ENCODE results near the gene ZNF790. TPM values are rescaled to one million over a fixed set of nuclear protein-coding genes. Genes with fewer than 3 reads are reported as not detected.

ZNF790 gene
- total RNA-seq = 12.1 and 13.7 TPM in 2 replicates
- long read RNA-seq, transcript ZNF790-201 (5 exons, 3,037 nt) = major isoform, 22 of 45 reads
- long read RNA-seq, transcript ZNF790-207 (5 exons, 2,361 nt) = minor isoform, 12 of 45 reads
- long read RNA-seq, partial matches to known transcripts = 1 of 45 reads
- long read RNA-seq, other reads (novel, unspliced or antisense) = 5 of 45 reads

DNA sequence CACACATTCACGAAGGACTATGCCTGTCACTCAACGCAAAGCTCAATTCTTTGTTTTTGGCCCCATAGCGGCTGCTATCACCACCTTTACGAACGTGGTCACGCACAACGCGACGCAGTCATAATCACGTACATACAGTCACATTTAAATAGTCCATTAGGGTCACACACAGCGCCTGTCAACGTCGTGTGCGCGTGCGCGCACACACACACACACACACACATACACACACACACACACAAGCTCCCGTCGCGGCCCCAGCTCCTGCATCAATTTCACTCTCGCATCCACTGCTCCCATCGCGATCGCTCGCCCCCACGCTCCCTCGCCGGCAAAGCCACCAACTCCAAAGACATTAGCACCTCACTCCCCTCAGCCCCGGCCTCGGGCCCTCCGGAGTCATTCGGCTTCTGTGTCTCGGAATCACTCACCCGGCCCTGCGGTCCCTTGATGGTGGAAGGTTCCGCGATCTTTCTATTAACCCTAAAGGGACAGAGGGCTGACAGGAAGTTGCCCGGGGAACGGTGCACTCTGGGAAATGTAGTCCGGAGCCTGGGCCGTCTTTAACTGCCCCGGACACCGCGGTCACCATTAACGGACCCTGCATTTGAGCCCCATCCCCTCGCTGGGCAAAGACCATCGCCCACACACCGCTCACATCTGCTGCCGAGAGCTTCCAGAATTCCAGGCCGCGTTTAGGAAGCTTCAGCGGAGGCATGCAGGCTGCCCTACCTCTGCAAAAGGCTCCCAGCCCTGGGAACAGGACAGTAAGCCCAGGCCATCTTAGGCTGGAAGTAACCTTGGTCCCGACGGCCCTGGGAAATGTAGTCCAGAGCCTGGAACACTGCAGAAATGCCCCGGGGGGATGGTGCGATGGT is at the start of gene ZNF790:
Gene ZNF790, minus strand, starts transcription at position 482 of the 878 bp plus-strand sequence. CDS start 12,768 bp downstream, outside the sequence.
- no peak within 1 kb of the TSS for H3K27ac Mint-ChIP-seq

DNA sequence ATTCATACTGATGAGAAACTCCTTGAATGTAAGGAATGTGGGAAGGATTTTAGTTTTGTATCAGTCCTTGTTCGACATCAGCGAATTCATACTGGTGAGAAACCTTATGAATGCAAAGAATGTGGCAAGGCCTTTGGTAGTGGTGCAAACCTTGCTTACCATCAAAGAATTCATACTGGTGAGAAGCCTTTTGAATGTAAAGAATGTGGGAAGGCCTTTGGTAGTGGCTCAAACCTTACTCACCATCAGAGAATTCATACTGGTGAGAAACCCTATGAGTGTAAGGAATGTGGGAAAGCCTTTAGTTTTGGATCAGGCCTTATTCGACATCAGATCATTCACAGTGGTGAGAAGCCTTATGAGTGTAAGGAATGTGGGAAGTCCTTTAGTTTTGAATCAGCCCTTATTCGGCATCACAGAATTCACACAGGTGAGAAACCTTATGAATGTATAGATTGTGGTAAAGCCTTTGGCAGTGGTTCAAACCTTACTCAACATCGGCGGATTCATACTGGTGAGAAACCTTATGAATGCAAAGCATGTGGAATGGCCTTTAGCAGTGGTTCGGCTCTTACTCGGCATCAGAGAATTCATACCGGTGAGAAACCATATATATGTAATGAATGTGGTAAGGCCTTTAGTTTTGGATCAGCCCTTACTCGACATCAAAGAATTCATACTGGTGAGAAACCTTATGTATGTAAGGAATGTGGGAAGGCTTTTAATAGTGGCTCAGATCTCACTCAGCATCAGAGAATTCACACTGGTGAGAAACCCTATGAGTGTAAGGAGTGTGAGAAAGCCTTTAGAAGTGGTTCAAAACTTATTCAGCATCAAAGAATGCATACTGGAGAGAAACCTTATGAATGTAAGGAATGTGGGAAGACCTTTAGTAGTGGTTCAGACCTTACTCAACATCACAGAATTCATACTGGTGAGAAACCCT is 39.1 kb upstream of the ZNF790 start:
- Mint-ChIP-seq H3K27ac (peak overlapping the region; percentile 45), H3K9me3 (ENCODE audit: low read depth) (peaks cover 53% of the 10 kb centered on the region), H3K4me3 (ENCODE audit: low read depth) (no peak overlapping the region), H3K27me3 (no peaks in the 10 kb centered on the region), H3K36me3 (ENCODE audit: insufficient read depth) (peaks cover 70% of the 10 kb centered on the region), H3K4me1 (ENCODE audit: low read depth) (no peaks in the 10 kb centered on the region)
- DNase-seq (ENCODE audit: low spot score, unreplicated experiment) = no peak
- TF ChIP-seq, protein P1, sequence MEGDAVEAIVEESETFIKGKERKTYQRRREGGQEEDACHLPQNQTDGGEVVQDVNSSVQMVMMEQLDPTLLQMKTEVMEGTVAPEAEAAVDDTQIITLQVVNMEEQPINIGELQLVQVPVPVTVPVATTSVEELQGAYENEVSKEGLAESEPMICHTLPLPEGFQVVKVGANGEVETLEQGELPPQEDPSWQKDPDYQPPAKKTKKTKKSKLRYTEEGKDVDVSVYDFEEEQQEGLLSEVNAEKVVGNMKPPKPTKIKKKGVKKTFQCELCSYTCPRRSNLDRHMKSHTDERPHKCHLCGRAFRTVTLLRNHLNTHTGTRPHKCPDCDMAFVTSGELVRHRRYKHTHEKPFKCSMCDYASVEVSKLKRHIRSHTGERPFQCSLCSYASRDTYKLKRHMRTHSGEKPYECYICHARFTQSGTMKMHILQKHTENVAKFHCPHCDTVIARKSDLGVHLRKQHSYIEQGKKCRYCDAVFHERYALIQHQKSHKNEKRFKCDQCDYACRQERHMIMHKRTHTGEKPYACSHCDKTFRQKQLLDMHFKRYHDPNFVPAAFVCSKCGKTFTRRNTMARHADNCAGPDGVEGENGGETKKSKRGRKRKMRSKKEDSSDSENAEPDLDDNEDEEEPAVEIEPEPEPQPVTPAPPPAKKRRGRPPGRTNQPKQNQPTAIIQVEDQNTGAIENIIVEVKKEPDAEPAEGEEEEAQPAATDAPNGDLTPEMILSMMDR (IDR thresholded peaks at IDR 0.05; ENCODE audit: unreplicated experiment) = no peak

More for the DNA sequence above, at the start of gene ZNF790:
- Mint-ChIP-seq H3K4me3 (ENCODE audit: low read depth) (no peak within 1 kb of the TSS), H3K27me3 (no peaks in the 10 kb centered on the region), H3K36me3 (ENCODE audit: insufficient read depth) (peaks cover 39% of the 10 kb centered on the region), H3K9me3 (ENCODE audit: low read depth) (peaks cover 19% of the 10 kb centered on the region), H3K4me1 (ENCODE audit: low read depth) (peaks cover 3% of the 10 kb centered on the region)
- TF ChIP-seq, protein P1 (IDR thresholded peaks at IDR 0.05; ENCODE audit: unreplicated experiment) = no peak
- peak; percentile 75 for DNase-seq (ENCODE audit: low spot score, unreplicated experiment)

DNA sequence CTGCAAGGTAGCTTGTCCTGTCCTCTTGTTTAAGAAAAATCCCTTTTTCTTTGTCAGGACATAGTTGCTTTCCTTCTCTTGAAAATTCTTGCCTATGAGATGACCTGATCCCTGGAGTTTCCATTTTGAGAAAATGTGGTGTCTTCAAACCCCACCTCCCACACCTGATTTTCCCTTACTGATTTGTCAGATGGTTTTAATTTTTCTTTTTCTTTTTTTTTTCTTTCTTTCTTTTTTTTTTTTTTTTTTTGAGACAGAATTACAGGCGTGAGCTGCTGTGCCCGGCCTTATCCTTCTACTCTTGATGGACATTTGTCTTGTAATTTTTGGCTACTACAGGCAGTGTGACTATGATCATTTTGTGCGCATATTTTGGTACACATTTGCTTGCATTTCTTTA is 13.7 kb upstream of the ZNF790 start:
- TF ChIP-seq, protein P1 (IDR thresholded peaks at IDR 0.05; ENCODE audit: unreplicated experiment) = no peak
- no peak for DNase-seq (ENCODE audit: low spot score, unreplicated experiment)
- H3K27me3 Mint-ChIP-seq = no peaks in the 10 kb centered on the region
- H3K27ac Mint-ChIP-seq = no peak overlapping the region
- H3K36me3 Mint-ChIP-seq (ENCODE audit: insufficient read depth) = peaks cover 43% of the 10 kb centered on the region
- no peak overlapping the region for H3K4me3 Mint-ChIP-seq (ENCODE audit: low read depth)
- peaks cover 2% of the 10 kb centered on the region for H3K4me1 Mint-ChIP-seq (ENCODE audit: low read depth)
- H3K9me3 Mint-ChIP-seq (ENCODE audit: low read depth) = peaks cover 22% of the 10 kb centered on the region

DNA sequence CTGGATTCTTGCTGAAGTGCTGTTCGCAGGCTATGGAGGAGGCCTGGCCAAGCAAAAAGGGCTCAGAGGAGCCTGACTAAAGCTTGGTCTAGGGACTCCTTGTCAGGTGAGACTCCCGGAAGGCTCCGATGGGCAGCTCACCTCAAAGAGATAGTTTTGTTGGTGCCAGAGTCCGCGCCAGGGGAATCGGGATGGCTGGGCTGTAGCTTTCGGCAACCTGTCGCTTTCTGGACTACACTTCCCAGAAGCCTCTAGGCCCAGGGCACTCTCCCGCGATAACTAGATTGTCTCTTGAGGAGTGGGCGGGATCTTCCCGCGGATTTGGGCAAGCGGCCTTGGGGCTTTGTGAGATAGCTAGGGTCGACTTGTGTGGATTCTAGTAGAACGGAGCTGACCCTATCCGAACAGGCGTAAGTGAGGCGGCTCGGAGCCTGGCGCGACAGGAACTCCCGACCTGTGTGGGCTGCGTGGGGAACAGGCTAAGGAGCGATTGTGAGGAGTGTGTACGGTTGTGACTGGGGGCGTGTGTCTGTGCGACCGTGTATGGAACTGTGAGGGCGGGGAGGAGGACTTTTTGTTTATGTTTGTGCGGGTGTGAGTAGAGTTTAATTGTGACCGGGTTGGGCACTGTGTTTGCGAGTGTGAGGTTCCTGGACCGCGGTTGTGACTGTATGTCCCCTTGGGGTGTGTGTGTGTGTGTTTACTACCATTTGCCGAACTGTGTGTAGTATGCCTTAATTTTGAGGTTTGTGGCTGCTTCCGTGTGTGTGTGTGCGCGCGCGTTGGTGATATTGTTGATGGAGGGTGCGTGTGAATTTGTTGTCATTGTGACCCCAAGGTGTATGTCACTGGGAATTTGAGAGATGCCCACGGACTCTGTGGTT is 12.6 kb upstream of the ZNF790 start, which contains the start of gene ZNF345:
Gene ZNF345, plus strand, starts transcription at position 318 of the 884 bp plus-strand sequence. CDS start 25,955 bp downstream, outside the sequence.
- DNase-seq (ENCODE audit: low spot score, unreplicated experiment) = peak; percentile 77
- Mint-ChIP-seq H3K27me3 (no peaks in the 10 kb centered on the region), H3K4me1 (ENCODE audit: low read depth) (peaks cover 2% of the 10 kb centered on the region), H3K27ac (no peak within 1 kb of the TSS), H3K4me3 (ENCODE audit: low read depth) (no peak within 1 kb of the TSS), H3K9me3 (ENCODE audit: low read depth) (peaks cover 17% of the 10 kb centered on the region), H3K36me3 (ENCODE audit: insufficient read depth) (peaks cover 36% of the 10 kb centered on the region)
- TF ChIP-seq, protein P1 (IDR thresholded peaks at IDR 0.05; ENCODE audit: unreplicated experiment) = no peak
